CD4-positive, alpha-beta T cell treated with Interferon alpha-2 for 1 hour (primary cell): ENCODE data around the gene PLK5.
"Not testable (repeated sequence)": the region's sequence is repeated elsewhere in the genome, so short reads cannot be mapped to it uniquely, and the experiment has no call there.

ENCODE experiments used
- DNase-seq, 2 donors: peaks; one replicate each; pipeline ENCODE4 v3.0.0-alpha.2; 2020 to 2022

Gene PLK5, protein sequence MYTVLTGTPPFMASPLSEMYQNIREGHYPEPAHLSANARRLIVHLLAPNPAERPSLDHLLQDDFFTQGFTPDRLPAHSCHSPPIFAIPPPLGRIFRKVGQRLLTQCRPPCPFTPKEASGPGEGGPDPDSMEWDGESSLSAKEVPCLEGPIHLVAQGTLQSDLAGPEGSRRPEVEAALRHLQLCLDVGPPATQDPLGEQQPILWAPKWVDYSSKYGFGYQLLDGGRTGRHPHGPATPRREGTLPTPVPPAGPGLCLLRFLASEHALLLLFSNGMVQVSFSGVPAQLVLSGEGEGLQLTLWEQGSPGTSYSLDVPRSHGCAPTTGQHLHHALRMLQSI

DNA sequence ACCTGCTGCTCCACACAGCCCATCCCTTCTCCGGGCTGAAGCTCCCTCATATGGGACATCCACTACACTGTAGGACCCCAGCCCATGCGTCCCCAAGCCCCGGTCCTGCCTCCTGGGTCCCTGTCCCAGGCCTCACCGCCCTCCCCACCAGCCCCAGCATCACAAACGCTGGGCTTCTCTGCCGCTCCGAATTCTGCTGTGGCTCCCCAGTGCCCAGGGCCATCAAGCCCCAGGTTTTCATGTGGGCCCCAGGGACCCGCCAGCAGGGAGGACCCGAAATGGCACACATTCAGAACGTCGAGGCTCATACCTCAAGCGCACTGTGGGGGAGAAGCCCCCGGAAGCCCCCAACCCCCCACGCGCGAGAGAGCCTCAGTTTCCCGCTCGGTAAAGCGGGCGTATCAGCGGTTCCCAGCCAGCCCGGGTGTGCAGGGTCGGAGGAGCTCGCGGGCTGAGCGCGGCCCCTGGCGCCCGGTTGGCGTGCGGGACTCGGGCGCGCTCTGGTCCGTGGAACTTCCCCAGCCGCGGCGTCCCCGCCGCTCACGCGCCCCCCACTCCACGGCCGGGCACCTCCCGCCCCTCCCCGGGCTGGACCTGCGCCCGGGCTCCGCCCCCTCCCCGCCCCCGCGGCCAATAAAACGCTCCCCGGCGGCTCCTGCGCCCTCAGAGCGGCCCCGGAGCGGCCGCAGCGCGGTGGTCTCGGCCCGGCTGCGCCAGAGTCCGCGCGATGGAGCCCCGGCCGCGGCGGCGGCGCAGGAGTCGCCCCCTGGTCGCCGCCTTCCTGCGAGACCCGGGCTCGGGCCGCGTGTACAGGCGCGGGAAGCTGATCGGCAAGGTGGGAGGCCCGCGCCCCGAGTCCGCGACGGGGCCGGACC is at the start of gene PLK5:
Gene PLK5, plus strand, starts transcription at position 666 of the 875 bp plus-strand sequence. CDS start 2,920 bp downstream, outside the sequence.
- no peak for DNase-seq

DNA sequence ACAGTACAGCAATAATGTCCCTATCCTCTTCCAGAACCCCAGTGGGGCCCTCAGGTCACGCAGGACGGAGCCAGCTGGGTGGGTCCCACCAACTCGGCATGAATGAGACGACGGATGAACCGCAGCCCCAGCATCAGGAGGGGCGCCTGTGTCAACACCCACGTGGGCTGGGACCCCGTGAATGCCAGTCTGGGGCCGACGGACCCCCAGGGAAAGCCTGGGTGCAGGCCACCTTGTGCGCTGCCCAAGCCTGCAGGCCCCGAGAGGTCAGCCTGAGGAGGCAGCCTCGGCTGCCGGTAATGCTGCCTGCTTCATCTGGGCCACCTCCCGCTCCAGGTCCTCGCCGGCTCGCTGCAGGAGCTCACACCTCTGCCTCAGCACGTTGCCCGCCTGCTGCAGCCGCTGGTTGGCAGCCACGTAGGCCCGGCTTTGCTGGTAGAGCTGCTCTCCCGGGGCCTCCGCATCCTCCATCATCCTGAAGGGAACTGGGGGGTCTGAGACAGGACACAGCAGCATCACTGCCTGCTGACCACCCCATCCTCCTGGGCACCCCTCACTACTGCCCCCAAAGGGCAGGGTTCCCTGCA is 49.0 kb upstream of the PLK5 start:
- DNase-seq: no peak

DNA sequence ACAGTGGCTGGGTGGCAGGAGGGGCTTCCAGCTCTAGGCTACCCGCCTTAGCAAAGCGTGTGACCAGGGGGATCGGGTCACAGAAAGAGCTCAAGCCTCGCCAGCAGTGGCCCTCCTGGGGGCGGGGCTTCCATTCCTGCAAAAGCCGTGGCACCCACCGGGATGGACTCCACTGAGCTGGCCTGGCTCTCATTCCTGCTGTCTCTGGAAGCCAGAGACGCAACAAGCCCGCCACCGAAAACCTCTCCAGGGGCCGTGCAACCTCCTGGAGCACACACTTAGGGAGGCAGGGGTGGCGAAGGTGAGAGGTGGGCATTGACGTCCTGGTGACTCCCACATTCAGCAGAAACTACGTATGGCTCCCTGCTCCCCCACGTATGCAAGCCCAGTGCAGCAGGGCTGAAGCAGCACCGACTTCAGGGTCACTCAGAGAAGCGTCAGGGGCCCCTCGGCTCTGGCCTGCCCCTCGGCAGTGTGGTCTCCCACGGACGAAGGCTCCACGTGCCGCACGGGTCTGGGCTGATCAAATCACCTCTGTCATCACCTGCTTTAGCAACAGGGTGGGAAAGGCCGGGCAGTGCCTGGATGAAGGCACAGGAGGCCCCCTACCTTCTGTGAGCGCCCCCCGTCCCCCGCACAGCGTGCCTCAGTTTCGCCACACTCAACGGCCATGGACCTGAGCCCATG is 48.0 kb upstream of the PLK5 start:
- no peak for DNase-seq

DNA sequence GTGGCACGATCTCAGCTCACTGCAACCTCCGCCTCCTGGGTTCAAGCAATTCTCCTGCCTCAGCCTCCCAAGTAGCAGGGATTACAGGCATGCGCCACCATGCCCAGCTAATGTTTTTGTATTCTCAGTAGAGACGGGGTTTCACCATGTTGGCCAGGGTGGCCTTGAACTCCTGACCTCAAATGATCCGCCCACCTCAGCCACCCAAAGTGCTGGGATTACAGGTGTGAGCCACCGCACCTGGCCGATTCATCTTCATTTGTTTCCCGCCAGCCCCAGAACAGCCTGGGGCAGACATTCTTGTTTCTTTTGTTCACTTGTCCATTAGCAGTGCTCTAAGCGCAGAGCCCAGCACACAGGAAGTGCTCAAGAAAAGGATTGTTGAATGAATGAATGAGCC is 46.8 kb upstream of the PLK5 start:
- DNase-seq: not testable (repeated sequence)

DNA sequence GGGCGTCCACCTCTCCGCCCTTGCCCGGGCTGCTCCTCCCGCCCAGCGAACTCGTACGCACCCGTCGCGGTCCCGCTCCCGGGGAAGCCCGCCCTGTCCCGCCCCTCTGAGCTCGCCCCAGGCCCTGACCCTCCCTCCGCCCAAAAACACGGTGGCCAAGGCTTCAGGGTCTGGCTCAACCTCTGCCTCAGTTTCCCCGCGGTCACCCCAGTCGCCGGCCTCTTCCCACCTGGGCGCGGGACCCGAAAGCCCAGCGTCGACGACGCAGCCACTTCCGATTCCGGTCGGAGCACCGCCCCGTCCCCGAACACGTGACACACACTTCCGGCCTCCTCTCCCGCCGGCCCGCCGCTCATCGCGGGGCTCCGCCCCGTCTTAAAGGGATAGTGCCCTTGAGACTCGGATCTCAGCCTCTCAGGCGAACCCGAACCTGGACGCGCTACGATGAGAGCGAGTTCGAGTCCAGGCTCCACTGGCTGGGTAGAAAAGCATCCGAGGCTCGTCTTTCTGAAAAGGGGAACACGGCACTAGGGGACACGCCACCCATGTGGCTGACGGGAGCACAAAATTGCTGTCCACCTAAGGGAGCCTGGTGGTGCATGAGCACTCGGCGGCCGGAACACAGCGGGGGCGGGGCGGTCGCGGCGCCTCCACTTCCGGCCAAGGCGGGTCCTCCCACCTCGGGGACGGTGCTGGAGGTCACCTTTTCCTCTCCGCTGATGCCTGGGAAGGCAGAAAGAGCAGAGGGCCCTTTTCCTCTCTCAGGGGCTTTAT is 44.8 kb upstream of the PLK5 start, which contains the start of gene C19orf25:
Gene C19orf25, minus strand, starts transcription at position 282 of the 774 bp plus-strand sequence. CDS start 312 bp downstream, outside the sequence.
- DNase-seq: peak; percentile 92 to 93

DNA sequence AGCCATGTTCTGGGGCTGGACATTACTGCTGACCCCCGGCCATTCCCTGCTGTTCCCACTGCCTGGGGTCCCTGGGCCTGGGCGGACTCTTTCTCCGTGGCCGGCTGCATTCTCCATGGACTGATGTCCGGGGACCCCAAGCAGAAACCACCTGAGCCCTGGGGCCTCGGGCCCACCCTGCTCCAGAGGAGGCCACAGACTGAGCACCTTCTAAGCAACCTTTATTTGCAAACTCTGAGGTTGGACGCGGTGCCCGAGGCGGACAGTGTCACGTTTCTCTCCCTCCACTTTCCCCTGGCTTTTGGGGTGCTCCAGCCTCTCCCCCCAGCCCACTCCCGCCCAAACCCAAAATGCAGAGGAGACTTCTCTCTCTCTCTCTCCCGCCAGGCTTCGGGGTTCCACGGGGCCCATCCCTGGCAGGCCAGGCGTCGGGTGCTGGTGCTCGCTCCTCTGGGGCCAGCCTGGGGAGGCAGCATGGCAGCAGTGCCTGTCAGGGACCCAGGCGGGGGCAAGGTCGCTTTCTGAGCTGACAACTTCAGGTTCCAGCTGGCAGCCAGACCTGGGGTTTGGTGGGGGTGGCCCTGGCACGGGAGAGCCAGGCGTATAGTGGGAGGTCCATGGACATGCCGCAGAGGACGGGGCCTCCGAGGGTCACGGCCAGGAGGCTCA is 42.5 kb upstream of the PLK5 start:
- no peak for DNase-seq

DNA sequence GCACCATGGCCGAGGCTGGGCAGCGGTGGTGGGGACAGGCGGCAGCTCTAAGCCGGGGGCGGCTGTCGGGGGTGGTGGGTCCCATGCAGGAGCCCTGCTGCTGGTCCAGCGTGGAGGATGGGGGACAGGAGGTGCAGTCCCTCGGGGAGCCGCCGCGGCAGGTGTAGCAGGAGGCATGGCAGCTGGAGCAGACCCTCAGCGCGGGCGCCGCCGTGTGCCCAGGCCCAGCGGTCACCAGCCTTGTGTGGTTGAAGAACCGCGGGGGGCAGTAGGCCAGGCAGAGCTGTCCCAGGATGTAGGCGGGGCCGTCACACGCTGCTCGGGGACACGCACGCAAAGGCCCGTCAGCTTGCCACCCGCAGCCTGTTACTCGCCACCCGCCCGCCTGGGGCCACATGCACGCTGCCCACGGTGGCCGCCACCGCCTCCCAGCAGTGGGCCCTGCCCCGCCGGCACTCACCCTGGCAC is 42.0 kb upstream of the PLK5 start:
- no peak for DNase-seq

DNA sequence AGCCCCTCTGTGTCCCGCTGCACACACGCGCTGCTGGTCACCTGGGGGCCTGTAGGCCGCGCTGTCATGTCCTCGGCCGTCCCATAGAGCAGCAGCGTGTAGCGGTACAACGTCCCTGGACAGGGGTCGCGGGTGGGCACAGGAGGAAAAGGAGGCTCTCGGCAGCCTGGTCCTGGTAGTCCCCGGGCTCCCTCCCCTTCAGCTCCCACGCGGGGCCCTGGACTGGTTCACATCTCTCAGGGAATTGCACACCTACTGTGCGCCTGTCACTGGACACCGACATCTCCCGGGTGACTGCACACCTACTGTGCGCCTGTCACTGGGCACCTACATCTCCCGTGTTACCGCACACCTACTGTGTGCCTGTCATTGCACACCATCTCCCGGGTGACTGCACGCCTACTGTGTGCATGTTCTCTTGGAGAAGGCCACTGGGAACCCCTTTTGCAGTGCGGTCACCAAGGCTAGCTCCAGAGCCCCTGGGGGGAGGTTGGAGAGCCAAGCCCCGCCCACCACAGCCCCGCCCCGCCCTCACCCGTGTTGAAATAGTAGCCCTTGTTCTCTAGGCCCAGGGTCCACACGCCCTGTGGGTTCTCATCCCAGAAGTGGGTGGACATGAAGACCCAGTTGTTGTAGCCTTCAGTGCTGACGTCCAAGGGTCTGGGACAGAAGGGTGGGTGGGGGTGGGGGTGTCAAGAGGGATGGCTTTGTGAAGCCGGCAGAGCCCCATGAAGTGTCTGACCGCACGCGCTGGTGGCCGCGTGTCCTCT is 41.3 kb upstream of the PLK5 start:
- DNase-seq: no peak

DNA sequence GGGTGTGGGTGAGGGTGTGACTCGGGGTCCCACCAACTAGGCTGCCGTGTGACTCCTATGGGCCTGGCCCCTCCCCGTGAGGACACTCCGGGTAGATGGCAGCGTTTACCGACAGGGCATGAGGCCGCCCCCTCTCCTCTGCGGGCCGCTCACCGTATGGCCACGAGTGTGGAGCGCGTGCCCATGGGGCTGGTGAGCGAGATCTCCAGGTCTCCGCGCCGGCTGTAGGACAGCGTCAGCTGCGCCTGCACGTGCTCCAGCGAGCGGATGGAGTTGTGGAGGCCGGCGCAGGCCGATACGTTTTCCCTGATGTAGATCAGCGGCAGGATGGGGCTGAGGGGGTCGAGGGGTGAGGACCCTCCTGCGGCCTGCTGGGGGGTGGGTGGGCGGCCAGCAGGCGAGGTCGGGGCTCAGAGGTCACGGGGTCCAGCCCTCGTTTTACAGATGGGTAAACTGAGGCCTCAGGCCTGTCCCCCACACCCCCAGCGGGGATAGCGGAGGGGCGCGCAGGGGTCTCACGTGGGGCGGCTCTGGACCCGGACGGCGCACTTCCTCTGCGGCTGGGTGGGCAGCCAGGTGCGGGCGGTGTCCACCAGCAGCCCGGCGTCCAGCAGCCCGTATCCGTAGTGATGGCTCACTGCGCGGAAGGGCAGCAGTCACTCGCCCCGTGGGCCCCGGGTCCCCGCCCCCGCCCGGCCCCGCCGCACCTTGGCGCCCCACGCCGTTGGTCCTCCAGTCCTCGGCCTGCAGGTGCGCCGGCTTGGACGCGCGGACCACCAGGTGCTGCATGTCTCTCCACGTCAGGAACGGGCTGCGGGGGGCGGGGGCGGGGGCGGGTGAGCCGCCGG is 40.5 kb upstream of the PLK5 start:
- DNase-seq: no peak

DNA sequence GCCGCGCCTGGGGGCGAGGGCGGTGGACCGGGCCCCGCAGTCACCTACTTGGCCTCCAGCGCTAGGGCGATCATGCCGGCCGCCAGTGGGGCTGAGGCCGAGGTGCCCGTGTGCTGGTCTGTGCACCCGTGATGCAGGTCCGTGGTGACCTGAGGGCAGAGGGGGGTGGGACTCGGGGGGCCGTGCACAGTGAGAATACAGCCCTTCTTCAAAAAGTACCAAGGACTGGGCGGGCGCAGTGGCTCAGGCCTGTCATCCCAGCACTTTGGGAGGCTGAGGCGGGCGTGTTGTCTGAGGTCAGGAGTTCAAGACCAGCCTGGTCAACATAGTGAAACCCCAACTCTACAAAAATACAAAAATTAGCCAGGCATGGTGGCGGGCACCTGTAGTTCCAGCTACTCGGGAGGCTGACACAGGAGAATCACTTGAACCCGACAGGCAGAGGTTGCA is 39.9 kb upstream of the PLK5 start:
- DNase-seq: no peak

DNA sequence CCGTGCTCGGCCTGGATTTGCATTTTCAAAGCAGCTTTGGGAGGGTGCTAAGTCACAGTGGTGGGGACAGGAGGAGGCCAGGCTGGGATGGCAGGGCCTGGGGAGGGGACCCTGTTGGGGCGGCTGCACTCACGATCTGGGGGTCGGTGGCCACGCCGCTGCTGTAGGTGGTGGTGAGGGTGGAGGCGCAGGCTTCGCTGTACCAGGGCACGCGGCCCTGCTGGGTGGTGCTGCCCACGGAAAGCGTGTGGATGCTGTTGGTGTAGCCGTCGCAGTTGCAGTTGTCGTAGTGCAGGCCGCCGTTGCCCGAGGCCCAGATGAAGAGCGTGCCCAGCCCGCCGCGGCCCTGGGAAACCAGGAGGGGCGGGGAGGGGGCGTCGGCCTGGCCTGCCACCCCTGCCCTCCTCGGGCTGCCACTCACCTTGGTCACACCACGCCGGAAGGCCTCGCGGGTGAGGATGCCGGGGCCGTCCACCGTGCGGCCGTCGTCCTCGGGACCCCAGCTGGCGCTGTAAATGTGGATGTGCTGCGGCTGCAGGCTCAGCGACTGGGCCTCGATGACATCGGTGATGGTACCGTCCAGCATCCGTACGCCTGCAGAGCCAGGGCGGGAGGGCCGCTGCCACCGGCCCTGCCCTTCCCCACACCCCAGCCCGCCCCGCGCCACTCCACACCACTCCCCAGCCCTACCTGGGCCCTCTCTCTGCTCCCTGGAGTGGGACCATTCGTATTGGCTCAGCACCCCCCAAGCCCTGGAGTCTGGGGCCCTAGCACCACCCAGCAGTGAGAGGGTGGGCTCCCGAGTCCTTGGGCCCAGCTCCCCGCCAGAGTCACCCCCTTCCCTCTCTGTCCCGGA is 36.9 kb upstream of the PLK5 start:
- no peak for DNase-seq

DNA sequence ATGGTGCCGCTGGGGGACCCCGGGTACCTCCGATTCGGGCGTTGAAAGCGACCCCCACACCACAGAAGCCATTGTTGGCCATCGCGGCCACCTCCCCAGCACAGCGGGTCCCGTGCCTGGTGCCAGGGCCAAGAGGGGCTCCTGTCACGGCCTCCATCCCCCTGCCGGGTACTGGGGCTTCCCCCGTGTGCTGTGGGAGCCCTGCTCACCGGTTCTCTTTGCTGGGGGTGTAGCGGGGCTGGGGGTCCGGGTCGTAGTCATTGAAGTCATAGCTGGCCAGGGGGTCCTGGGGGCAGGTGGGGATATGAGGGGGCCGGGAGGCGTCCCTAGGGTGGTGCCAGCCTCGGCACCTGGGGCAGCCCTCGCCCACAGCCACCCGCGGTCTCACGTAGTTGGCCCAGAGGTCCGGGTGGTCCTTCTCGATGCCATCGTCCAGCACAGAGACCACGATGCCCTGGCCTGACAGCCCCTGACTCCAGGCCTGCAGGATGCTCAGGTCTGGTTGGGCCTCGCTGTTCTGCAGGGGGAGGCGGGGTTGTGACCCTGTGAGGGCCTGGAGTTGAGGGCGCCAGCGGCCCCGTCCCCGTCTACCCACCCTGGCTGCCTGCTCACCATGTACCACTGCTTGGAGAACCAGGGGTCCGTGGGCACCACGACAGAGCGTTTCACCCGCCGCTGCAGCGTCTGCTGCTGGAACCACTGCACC is 36.1 kb upstream of the PLK5 start:
- DNase-seq: no peak

DNA sequence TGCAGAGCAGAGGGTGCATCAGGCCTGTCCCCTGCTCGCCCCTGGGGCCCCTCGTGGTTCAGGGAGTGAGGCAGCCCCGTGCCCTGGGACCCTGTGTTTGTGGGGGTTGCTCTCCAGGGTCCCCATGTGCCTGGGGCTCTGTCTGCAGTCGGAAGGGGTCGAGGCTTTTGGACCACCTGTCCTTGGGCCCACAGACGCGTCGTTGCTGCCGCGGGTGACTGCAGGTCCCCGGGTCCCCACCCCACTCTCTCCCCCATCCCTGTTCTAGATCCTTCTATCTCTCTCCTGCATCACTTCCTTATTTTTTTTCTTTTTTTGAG is 35.6 kb upstream of the PLK5 start:
- no peak for DNase-seq

DNA sequence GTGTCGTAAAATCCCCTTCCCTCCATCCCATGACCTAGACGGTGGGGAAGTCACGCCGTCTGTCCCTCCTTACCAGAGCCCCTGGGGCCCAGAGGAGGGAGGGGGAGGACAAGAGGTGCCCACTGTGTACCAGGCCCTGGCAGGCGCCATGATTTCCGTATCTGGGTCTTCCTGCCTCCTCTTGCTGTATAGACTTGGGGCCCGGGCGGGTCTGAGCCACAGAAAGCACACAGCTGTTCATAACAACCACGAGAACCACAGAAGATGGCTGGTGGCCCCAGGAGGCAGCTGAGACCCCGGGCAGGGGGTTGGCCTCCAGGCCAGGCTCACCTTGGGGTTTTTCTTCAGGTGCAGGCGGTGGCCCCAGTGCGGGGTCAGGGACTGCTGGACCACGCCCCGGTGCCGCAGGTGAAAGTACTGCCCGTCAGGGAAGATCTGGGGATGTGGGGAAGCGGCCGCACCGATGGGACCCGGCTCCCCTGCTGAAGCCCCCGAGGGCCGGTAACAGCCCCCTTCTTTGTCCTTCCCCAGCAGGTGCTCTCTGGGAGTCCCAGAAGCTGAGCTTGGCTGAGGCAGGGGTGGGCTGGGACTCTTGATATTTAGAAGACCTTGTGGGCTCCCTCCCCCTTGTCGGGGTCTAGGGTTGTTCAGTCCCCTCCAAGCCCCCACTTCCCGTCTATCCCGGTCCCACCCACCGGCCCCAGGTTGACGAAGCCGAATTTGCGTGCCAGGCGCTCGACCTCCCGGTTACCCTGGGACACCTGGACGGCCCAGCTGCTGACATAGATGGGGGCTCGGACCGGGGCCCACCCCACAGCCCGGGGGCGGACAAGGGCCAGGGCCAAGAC is 34.2 kb upstream of the PLK5 start:
- DNase-seq: no peak

DNA sequence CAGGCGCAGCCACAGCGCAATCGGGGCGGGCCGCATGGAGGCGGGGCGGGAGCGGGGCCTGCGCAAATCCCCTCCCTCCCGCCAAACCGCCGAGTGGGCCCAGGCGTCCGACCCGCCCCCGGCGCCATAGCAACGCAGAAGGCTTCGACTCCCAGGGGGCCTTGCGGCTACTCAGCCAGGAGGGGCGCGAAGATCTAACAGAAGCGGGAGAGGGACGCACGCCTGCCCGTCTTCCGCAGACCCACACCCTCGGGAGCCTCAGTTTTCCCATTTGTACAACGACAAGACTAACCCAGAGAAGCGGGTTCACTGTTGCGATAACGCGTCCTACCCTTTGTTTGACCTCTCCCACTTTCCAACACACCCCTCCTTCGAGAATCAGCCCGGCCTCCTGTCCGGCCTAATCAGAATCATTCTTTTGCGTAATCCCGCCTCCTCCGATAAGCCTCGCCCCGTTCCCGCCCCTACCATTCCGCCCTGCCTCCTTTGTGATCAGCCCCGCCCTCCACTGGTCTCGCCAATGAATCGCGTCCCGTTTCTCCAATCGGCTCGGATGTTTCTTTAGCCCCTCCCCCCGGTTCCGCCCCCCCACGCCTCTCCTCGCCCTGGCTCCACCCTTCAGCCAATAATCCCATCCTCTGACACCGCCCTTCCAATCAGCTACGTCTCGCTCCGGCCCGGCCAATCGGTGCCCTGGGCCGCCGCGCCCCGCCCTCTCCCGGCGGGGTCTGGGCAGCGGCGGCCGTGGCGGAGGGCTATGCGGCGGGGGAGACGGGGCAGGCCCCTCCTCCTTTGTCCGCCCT is 33.4 kb upstream of the PLK5 start, which contains the start of gene PCSK4:
Gene PCSK4, minus strand, starts transcription at position 40 of the 803 bp plus-strand sequence. Its CDS starts 4 bp downstream, at position 36.
- DNase-seq: peak; percentile 98
